SJSA1 (cell line): ENCODE data around the gene LMAN2. TPM values are rescaled to one million over a fixed set of nuclear protein-coding genes. Genes with fewer than 3 reads are reported as not detected.

ENCODE experiments used
- DNase-seq, 2 experiments: peaks; one replicate each; pipeline ENCODE4 v3.0.0-alpha.2; 2015 to 2020; ENCODE audit warnings: low spot score in 2 of 2, low read depth in 1 of 2
- H3K27ac ChIP-seq: fragments of 250-450 bp; sonication (Bioruptor Pico); 2 replicates; pipeline ENCODE4 v1.5.1; 2020; ENCODE audit warnings: mild to moderate bottlenecking, moderate library complexity
- H3K27me3 ChIP-seq: fragments of 250-450 bp; sonication (Bioruptor Pico); replicated peaks from 2 replicates; pipeline ENCODE4 v1.5.1; 2020; ENCODE audit warnings: mild to moderate bottlenecking, moderate library complexity
- H3K36me3 ChIP-seq: fragments of 250-450 bp; sonication (Bioruptor Pico); 2 replicates; pipeline ENCODE4 v1.5.1; 2020; ENCODE audit warnings: mild to moderate bottlenecking
- H3K4me1 ChIP-seq: fragments of 250-450 bp; sonication (Bioruptor Pico); replicated peaks from 2 replicates; pipeline ENCODE4 v1.6.1; 2021; ENCODE audit warnings: mild to moderate bottlenecking
- H3K4me3 ChIP-seq: fragments of 250-450 bp; sonication (Bioruptor Pico); 2 replicates; pipeline ENCODE4 v1.5.1; 2020; ENCODE audit warnings: mild to moderate bottlenecking
- H3K9me3 ChIP-seq: fragments of 250-450 bp; sonication (Bioruptor Pico); replicated peaks from 2 replicates; pipeline ENCODE4 v1.5.1; 2020; ENCODE audit warnings: mild to moderate bottlenecking
- total RNA-seq: library from RNA; depleted of rRNA; stranded (reverse); fragments of >200 nt; shearing (Covaris generic); gene quantifications from 2 replicates; pipeline ENCODE4 v1.2.3, GENCODE V29; 2014; rRNA removed

Gene LMAN2
- total RNA-seq, result 360 and 397 TPM in 2 replicates

- Histone ChIP-seq H3K4me3 (peak within 1 kb of the TSS; percentile 68), H3K27ac (peak within 1 kb of the TSS; percentile 88), H3K9me3 (no peaks in the 10 kb centered on the region), H3K36me3 (peaks cover 32% of the 10 kb centered on the region), H3K4me1 (peaks cover 13% of the 10 kb centered on the region), H3K27me3 (no peaks in the 10 kb centered on the region)
- peak; percentile 97 to 99 for DNase-seq
These were observed at the start of gene LMAN2 for GRCh38 chr5:177351392-177352329. TSS of gene LMAN2 (minus strand) at chr5:177351668. CDS start at chr5:177351647, 21 bp downstream.

- no peak within 1 kb of the TSS for H3K27ac ChIP-seq
- peaks cover 27% of the 10 kb centered on the region for H3K4me1 ChIP-seq
These were observed 48.8 kb upstream of the LMAN2 start, which contains the start of gene PFN3 for GRCh38 chr5:177399997-177400868. TSS of gene PFN3 (minus strand) at chr5:177400661. CDS start at chr5:177400576, 85 bp downstream.

GRCh38 chr5:177397875-177398390 is 46.5 kb upstream of the LMAN2 start:
- no peak overlapping the region for H3K4me3 ChIP-seq
- H3K36me3 ChIP-seq, result no peaks in the 10 kb centered on the region
- H3K4me1 ChIP-seq, result peaks cover 9% of the 10 kb centered on the region
- no peak overlapping the region for H3K27ac ChIP-seq
- H3K27me3 ChIP-seq, result peaks cover 50% of the 10 kb centered on the region
- DNase-seq, result peak in 1 of 2 experiments; percentile 50
- no peaks in the 10 kb centered on the region; the same call in 1 of the 2 replicates for H3K9me3 ChIP-seq

More at GRCh38 chr5:177399997-177400868, 48.8 kb upstream of the LMAN2 start, which contains the start of gene PFN3:
- no peaks in the 10 kb centered on the region for H3K36me3 ChIP-seq
- peaks cover 54% of the 10 kb centered on the region for H3K27me3 ChIP-seq
- H3K4me3 ChIP-seq, result no peak within 1 kb of the TSS
- DNase-seq, result peak in 1 of 2 experiments; percentile 64
- peaks cover 2% of the 10 kb centered on the region; the same call in 1 of the 2 replicates for H3K9me3 ChIP-seq

GRCh38 chr5:177396807-177397206 is 45.3 kb upstream of the LMAN2 start:
- Histone ChIP-seq H3K27me3 (peaks cover 39% of the 10 kb centered on the region), H3K4me1 (no peaks in the 10 kb centered on the region), H3K27ac (no peak overlapping the region), H3K36me3 (no peaks in the 10 kb centered on the region), H3K9me3 (no peaks in the 10 kb centered on the region; the same call in 1 of the 2 replicates), H3K4me3 (no peak overlapping the region)
- DNase-seq, result no peak

- H3K27me3 ChIP-seq, result peaks cover 32% of the 10 kb centered on the region
- H3K9me3 ChIP-seq, result no peaks in the 10 kb centered on the region; the same call in 1 of the 2 replicates
- no peak overlapping the region for H3K4me3 ChIP-seq
- no peak overlapping the region for H3K27ac ChIP-seq
- no peak for DNase-seq
- H3K36me3 ChIP-seq, result no peaks in the 10 kb centered on the region
- H3K4me1 ChIP-seq, result no peaks in the 10 kb centered on the region
These were observed 44.6 kb upstream of the LMAN2 start for GRCh38 chr5:177396078-177396477.

- H3K4me3 ChIP-seq, result no peak overlapping the region
- no peaks in the 10 kb centered on the region for H3K9me3 ChIP-seq
- peaks cover 14% of the 10 kb centered on the region for H3K4me1 ChIP-seq
- H3K27ac ChIP-seq, result no peak overlapping the region
- no peak for DNase-seq
- peaks cover 19% of the 10 kb centered on the region for H3K27me3 ChIP-seq
- H3K36me3 ChIP-seq, result no peaks in the 10 kb centered on the region
These were observed 42.5 kb upstream of the LMAN2 start for GRCh38 chr5:177393990-177394389.

- H3K27ac ChIP-seq, result no peak overlapping the region
- no peaks in the 10 kb centered on the region for H3K36me3 ChIP-seq
- no peak overlapping the region for H3K4me3 ChIP-seq
- H3K4me1 ChIP-seq, result peaks cover 21% of the 10 kb centered on the region
- H3K27me3 ChIP-seq, result peaks cover 16% of the 10 kb centered on the region
- no peak for DNase-seq
- H3K9me3 ChIP-seq, result no peaks in the 10 kb centered on the region
These were observed 41.8 kb upstream of the LMAN2 start for GRCh38 chr5:177393206-177393765.

- H3K27ac ChIP-seq, result no peak overlapping the region
- no peaks in the 10 kb centered on the region for H3K36me3 ChIP-seq
- H3K4me3 ChIP-seq, result no peak overlapping the region
- no peaks in the 10 kb centered on the region for H3K9me3 ChIP-seq
- H3K27me3 ChIP-seq, result peaks cover 15% of the 10 kb centered on the region
- peaks cover 21% of the 10 kb centered on the region for H3K4me1 ChIP-seq
- no peak for DNase-seq
These were observed 41.3 kb upstream of the LMAN2 start for GRCh38 chr5:177392765-177393164.

GRCh38 chr5:177390363-177391300 is 39.2 kb upstream of the LMAN2 start:
- H3K4me1 ChIP-seq, result peaks cover 21% of the 10 kb centered on the region
- no peaks in the 10 kb centered on the region for H3K9me3 ChIP-seq
- DNase-seq, result peak; percentile 86 to 89
- H3K27ac ChIP-seq, result no peak overlapping the region
- H3K36me3 ChIP-seq, result no peaks in the 10 kb centered on the region
- H3K4me3 ChIP-seq, result no peak overlapping the region
- H3K27me3 ChIP-seq, result peaks cover 3% of the 10 kb centered on the region; the same call in 1 of the 2 replicates

- peak; percentile 60 to 68 for DNase-seq
- Histone ChIP-seq H3K4me1 (peaks cover 21% of the 10 kb centered on the region), H3K27me3 (peaks cover 8% of the 10 kb centered on the region), H3K36me3 (no peaks in the 10 kb centered on the region), H3K4me3 (no peak overlapping the region), H3K9me3 (no peaks in the 10 kb centered on the region), H3K27ac (no peak overlapping the region)
These were observed 38.0 kb upstream of the LMAN2 start for GRCh38 chr5:177389241-177390169.

- Histone ChIP-seq H3K36me3 (no peaks in the 10 kb centered on the region), H3K4me3 (no peak overlapping the region), H3K27ac (no peak overlapping the region), H3K4me1 (peaks cover 21% of the 10 kb centered on the region), H3K9me3 (no peaks in the 10 kb centered on the region), H3K27me3 (peaks cover 10% of the 10 kb centered on the region)
- DNase-seq, result no peak
These were observed 37.1 kb upstream of the LMAN2 start for GRCh38 chr5:177388521-177389052.
